Trophoblast cell (in vitro differentiated cells and primary cell): ENCODE measurements around the gene CCDC152.

ENCODE experiments used
- DNase-seq, 2 donors: peaks; one replicate each; pipeline ENCODE4 v3.0.0-alpha.2; 2016
- H2AFZ ChIP-seq: 2 replicates; pipeline ENCODE4 v1.6.1; 2013; ENCODE audit warnings: low read length, moderate library complexity, mild to moderate bottlenecking; ENCODE audit not compliant: insufficient read depth, poor library complexity
- H2AK5ac ChIP-seq: 2 replicates; pipeline ENCODE4 v1.6.1; 2013; ENCODE audit warnings: mild to moderate bottlenecking, low read length
- H2BK120ac ChIP-seq: 2 replicates; pipeline ENCODE4 v1.6.1; 2013; ENCODE audit warnings: low read length, mild to moderate bottlenecking, moderate library complexity; ENCODE audit not compliant: insufficient read depth, poor library complexity
- H2BK12ac ChIP-seq: 2 replicates; pipeline ENCODE4 v1.6.1; 2013; ENCODE audit warnings: mild to moderate bottlenecking, low read length, moderate library complexity
- H2BK5ac ChIP-seq: 2 replicates; pipeline ENCODE4 v1.6.1; 2013; ENCODE audit warnings: low read length, low read depth, moderate library complexity, mild to moderate bottlenecking; ENCODE audit not compliant: poor library complexity
- H3K14ac ChIP-seq: 2 replicates; pipeline ENCODE4 v1.6.1; 2013; ENCODE audit warnings: mild to moderate bottlenecking, low read length
- H3K18ac ChIP-seq: 2 replicates; pipeline ENCODE4 v1.6.1; 2013; ENCODE audit warnings: mild to moderate bottlenecking, low read length
- H3K23ac ChIP-seq: 2 replicates; pipeline ENCODE4 v1.6.1; 2013; ENCODE audit warnings: low read length
- H3K27ac ChIP-seq: 2 replicates; pipeline ENCODE4 v1.5.1; 2013; ENCODE audit warnings: low read depth, mild to moderate bottlenecking, inconsistent platforms, low read length, moderate library complexity
- H3K27me3 ChIP-seq: 2 replicates; pipeline ENCODE4 v1.6.1; 2013; ENCODE audit warnings: inconsistent platforms, mild to moderate bottlenecking, low read length, moderate library complexity; ENCODE audit not compliant: insufficient read depth
- H3K36me3 ChIP-seq, 2 experiments: 1 replicate in 1 of 2; 2 replicates in 1 of 2; pipeline ENCODE4 v1.6.1; 2013; ENCODE audit warnings: low read length in 2 of 2, mild to moderate bottlenecking in 2 of 2, moderate library complexity in 1 of 2; ENCODE audit not compliant: insufficient read depth in 2 of 2, control insufficient read depth in 1 of 2
- H3K4ac ChIP-seq: 2 replicates; pipeline ENCODE4 v1.6.1; 2013; ENCODE audit warnings: low read depth, mild to moderate bottlenecking, low read length, moderate library complexity
- H3K4me1 ChIP-seq, 2 experiments: 1 replicate in 1 of 2; 2 replicates in 1 of 2; pipeline ENCODE4 v1.6.1; 2013; ENCODE audit warnings: low read length in 2 of 2, mild to moderate bottlenecking in 2 of 2, moderate library complexity in 1 of 2; ENCODE audit not compliant: insufficient read depth in 2 of 2, control insufficient read depth in 1 of 2
- H3K4me2 ChIP-seq: 2 replicates; pipeline ENCODE4 v1.6.1; 2013; ENCODE audit warnings: inconsistent platforms, mild to moderate bottlenecking, low read length, moderate library complexity
- H3K4me3 ChIP-seq: 2 replicates; pipeline ENCODE4 v1.5.1; 2013; ENCODE audit warnings: mild to moderate bottlenecking, low read depth, low read length, inconsistent platforms
- H3K79me1 ChIP-seq: one replicate; pipeline ENCODE4 v1.6.1; 2013; ENCODE audit warnings: low read length
- H3K79me2 ChIP-seq: 2 replicates; pipeline ENCODE4 v1.6.1; 2013; ENCODE audit warnings: low read length, mild to moderate bottlenecking; ENCODE audit not compliant: control insufficient read depth, insufficient read depth, poor library complexity
- H3K9ac ChIP-seq: 2 replicates; pipeline ENCODE4 v1.6.1; 2013; ENCODE audit warnings: mild to moderate bottlenecking, low read length
- H3K9me3 ChIP-seq: 2 replicates; pipeline ENCODE4 v1.6.1; 2013; ENCODE audit warnings: low read depth, mild to moderate bottlenecking, control low read depth, inconsistent platforms, low read length; ENCODE audit not compliant: insufficient read depth
- H4K12ac ChIP-seq: 2 replicates; pipeline ENCODE4 v1.6.1; 2013; ENCODE audit warnings: low read depth, mild to moderate bottlenecking, low read length, moderate library complexity
- H4K8ac ChIP-seq: 2 replicates; pipeline ENCODE4 v1.6.1; 2013; ENCODE audit warnings: low read depth, mild to moderate bottlenecking, low read length, moderate library complexity
- H4K91ac ChIP-seq: one replicate; pipeline ENCODE4 v1.6.1; 2013; ENCODE audit warnings: low read depth, mild to moderate bottlenecking, low read length, moderate library complexity
- WGBS: extraction: QIAGEN DNeasy Blood & Tissue Kit; methylation state at CpG from one replicate; pipeline ENCODE4 v1.1.7; 2013; ENCODE audit warnings: missing lambda C conversion rate; ENCODE audit not compliant: insufficient read length, insufficient coverage; ENCODE audit errors: extremely low coverage; 5-methylcytosine and 5-hydroxymethylcytosine counted together

The CCDC152 gene

DNA sequence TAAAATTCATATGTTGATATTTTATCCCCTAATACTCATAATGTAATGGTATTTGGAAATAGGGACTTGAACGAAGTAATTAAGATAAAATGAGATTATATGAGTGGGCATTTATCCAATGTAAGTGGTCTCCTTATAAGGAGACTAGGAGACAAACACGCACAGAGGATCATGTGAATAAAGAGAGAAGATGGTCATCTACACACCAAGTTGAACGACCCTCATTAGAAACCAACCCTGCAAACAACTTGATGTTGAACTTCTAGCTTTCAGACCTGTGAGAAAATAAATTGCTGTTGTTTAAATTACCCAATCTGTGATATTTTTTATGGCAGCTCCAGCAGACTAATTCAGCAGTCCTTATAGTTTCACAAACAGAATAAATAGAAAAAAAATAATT is 82.6 kb downstream of the CCDC152 start:
- Histone ChIP-seq H3K9me3 (peaks cover 5% of the 10 kb centered on the region), H2BK120ac (no peak overlapping the region), H2AFZ (no peak overlapping the region), H3K4me3 (no peak overlapping the region), H3K14ac (no peak overlapping the region), H2BK5ac (no peak overlapping the region), H3K27ac (no peak overlapping the region), H4K91ac (no peak overlapping the region), H3K4me2 (no peak overlapping the region), H3K18ac (no peak overlapping the region), H2AK5ac (no peak overlapping the region), H3K23ac (no peak overlapping the region), H3K4me1 (peaks cover 0 to 2% of the 10 kb centered on the region in 2 experiments), H4K12ac (no peak overlapping the region), H2BK12ac (no peak overlapping the region), H3K9ac (no peak overlapping the region), H3K36me3 (no peaks in the 10 kb centered on the region), H3K79me2 (no peaks in the 10 kb centered on the region), H3K27me3 (no peaks in the 10 kb centered on the region), H3K4ac (no peak overlapping the region), H3K79me1 (no peaks in the 10 kb centered on the region), H4K8ac (no peak overlapping the region)
- no CpG with 5 or more reads among the region's 3 CpGs for WGBS
- no peak for DNase-seq

DNA sequence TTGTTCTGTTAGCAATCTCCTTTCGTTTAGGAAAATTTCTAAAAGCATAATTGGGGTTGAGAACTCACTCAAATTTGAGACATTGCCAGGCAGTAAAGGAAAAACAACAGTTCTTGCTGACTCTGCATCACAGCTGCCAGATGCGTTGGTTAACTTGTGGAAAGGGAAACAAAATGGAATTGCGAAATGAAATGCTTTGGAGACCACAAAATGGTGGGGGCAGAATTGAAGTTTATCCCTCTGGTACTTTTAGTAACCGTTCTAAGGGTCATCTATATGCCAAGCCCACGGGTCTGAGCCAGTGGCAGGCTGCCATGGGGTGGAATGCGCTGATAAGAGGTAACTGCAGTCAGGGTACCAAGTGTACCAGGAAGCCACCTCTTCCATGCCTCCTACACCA is 83.7 kb downstream of the CCDC152 start:
- Histone ChIP-seq H3K79me2 (no peaks in the 10 kb centered on the region), H2BK5ac (no peak overlapping the region), H4K8ac (no peak overlapping the region), H4K91ac (no peak overlapping the region), H3K18ac (no peak overlapping the region), H3K27me3 (no peaks in the 10 kb centered on the region), H3K14ac (no peak overlapping the region), H3K4me1 (peaks cover 0 to 2% of the 10 kb centered on the region in 2 experiments), H2BK120ac (no peak overlapping the region), H3K9me3 (peaks cover 5% of the 10 kb centered on the region), H3K36me3 (no peaks in the 10 kb centered on the region), H3K79me1 (no peaks in the 10 kb centered on the region), H2AFZ (no peak overlapping the region), H2BK12ac (no peak overlapping the region), H4K12ac (no peak overlapping the region), H3K4ac (no peak overlapping the region), H3K9ac (no peak overlapping the region), H3K4me3 (no peak overlapping the region), H3K23ac (no peak overlapping the region), H3K4me2 (no peak overlapping the region), H2AK5ac (no peak overlapping the region), H3K27ac (no peak overlapping the region)
- WGBS, result no CpG with 5 or more reads among the region's 6 CpGs
- peak in 1 of 2 donors; percentile 21 for DNase-seq

DNA sequence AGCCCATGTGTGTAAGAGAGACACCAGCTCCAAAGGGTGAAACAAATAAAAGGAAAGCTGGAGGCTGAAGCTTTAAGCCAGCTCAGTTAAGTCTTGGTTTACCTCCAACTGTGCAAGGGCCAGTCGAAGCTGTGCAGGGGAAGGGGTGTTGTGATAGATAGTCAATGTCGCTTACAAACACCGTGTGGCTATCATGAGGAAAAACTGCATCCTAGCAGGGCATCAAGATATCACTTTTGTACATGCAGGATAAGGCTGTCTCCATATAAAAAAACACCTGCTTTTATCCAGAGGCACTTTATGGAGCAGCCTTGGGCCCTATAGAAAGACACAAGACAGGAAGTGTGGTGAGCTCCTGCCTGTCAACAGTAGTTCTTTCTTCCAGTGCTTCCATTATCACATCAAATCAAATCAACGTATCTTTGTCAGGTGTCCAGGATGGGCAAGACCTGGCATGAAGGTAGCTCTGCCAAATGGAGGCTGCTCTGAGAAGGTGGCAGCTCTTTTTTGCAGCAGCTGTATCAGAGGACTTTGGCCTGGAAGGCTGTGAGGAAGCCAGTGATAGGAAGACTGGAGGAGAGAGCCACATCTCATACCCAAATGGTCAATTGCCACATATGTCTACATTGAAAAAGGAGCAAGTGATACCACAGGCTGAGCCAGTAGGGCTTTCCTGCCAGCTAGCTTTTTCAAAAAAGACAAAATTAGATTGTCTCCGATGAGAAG is 84.4 kb downstream of the CCDC152 start:
- H2AFZ ChIP-seq, result no peak overlapping the region
- H2BK5ac ChIP-seq, result no peak overlapping the region
- H3K23ac ChIP-seq, result no peak overlapping the region
- H3K27ac ChIP-seq, result no peak overlapping the region
- H3K4me1 ChIP-seq, result peaks cover 0 to 2% of the 10 kb centered on the region in 2 experiments
- H3K14ac ChIP-seq, result no peak overlapping the region
- H3K9ac ChIP-seq, result no peak overlapping the region
- no peaks in the 10 kb centered on the region for H3K79me1 ChIP-seq
- H3K36me3 ChIP-seq, result no peaks in the 10 kb centered on the region
- no CpG with 5 or more reads among the region's 5 CpGs for WGBS
- H3K9me3 ChIP-seq, result peaks cover 5% of the 10 kb centered on the region
- no peaks in the 10 kb centered on the region for H3K27me3 ChIP-seq
- H3K79me2 ChIP-seq, result no peaks in the 10 kb centered on the region
- no peak overlapping the region for H3K4me2 ChIP-seq
- H2BK12ac ChIP-seq, result no peak overlapping the region
- H2AK5ac ChIP-seq, result no peak overlapping the region
- no peak overlapping the region for H4K91ac ChIP-seq
- H3K18ac ChIP-seq, result no peak overlapping the region
- no peak overlapping the region for H4K12ac ChIP-seq
- no peak overlapping the region for H4K8ac ChIP-seq
- DNase-seq, result no peak
- no peak overlapping the region for H3K4ac ChIP-seq
- H3K4me3 ChIP-seq, result no peak overlapping the region
- no peak overlapping the region for H2BK120ac ChIP-seq

DNA sequence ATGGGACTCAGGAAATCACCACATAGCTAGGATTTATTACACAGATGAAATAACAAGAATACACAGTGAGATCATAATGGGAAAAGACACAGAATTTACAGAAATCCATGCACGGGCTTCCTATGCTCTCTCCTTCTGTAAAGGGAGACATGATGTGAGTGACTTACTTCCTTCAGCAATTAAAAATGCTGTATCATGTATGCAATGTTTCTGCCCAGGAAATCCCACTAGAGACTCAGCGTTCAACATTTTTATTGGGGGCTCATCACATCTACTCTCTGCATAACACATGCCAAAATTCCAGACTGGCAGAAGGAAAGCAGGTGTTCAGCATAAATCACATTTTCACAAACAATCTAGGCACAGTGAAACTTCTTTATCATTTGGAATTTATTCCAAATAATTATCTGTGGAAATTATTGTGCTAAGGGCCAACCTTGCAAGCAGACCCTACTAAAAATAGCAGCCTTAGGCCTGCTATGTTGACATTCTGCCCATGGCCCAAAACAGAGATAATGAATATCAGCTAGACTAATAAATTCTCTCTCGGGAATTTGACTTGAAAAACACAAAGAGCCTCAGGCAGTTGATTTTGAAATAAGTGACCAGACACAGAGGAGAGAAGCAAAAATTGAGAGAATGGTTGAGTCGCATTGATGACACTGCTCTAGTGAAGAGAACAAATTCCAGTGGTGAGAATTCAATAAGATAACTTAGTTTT is 86.5 kb downstream of the CCDC152 start:
- no peak overlapping the region for H4K8ac ChIP-seq
- WGBS, result no CpG with 5 or more reads among the region's 4 CpGs
- H2AFZ ChIP-seq, result no peak overlapping the region
- no peaks in the 10 kb centered on the region for H3K79me1 ChIP-seq
- no peak overlapping the region for H3K4ac ChIP-seq
- no peak overlapping the region for H2AK5ac ChIP-seq
- no peak overlapping the region for H3K23ac ChIP-seq
- H3K18ac ChIP-seq, result no peak overlapping the region
- no peaks in the 10 kb centered on the region for H3K27me3 ChIP-seq
- peak; percentile 47 to 88 for DNase-seq
- H2BK120ac ChIP-seq, result no peak overlapping the region
- H4K12ac ChIP-seq, result no peak overlapping the region
- H4K91ac ChIP-seq, result no peak overlapping the region
- H3K36me3 ChIP-seq, result no peaks in the 10 kb centered on the region
- peaks cover 0 to 2% of the 10 kb centered on the region in 2 experiments for H3K4me1 ChIP-seq
- H3K27ac ChIP-seq, result no peak overlapping the region
- H3K79me2 ChIP-seq, result no peaks in the 10 kb centered on the region
- no peak overlapping the region for H2BK5ac ChIP-seq
- H3K9me3 ChIP-seq, result no peaks in the 10 kb centered on the region
- H3K14ac ChIP-seq, result no peak overlapping the region
- H3K9ac ChIP-seq, result no peak overlapping the region
- H3K4me3 ChIP-seq, result no peak overlapping the region
- H2BK12ac ChIP-seq, result no peak overlapping the region
- no peak overlapping the region for H3K4me2 ChIP-seq
